Liver (tissue), 9 donors: ENCODE measurements around the gene AFF4. TPM values are rescaled to one million over a fixed set of nuclear protein-coding genes. Genes with fewer than 3 reads are reported as not detected.

ENCODE experiments used
- DNase-seq: peaks from one replicate; pipeline ENCODE4 v3.0.0-alpha.2; 2017; ENCODE audit warnings: low spot score
- H3K27ac ChIP-seq, 2 donors: one replicate each; pipeline ENCODE4 v1.7.0; 2013; ENCODE audit warnings: inconsistent platforms in 2 of 2, low read length in 2 of 2, control low read depth in 1 of 2, low read depth in 1 of 2, mild to moderate bottlenecking in 1 of 2
- H3K27me3 ChIP-seq, 4 donors: one replicate each; pipeline versions ENCODE4 v1.6.1 to v1.7.0; 2013; ENCODE audit warnings: low read length in 3 of 4, inconsistent platforms in 1 of 4, mild to moderate bottlenecking in 1 of 4, moderate library complexity in 1 of 4; ENCODE audit not compliant: control insufficient read depth in 4 of 4, insufficient read depth in 4 of 4
- H3K36me3 ChIP-seq, 4 donors: one replicate each; pipeline versions ENCODE4 v1.6.1 to v1.7.0; 2013; ENCODE audit warnings: low read length in 3 of 4, mild to moderate bottlenecking in 3 of 4, low read depth in 1 of 4, moderate library complexity in 1 of 4; ENCODE audit not compliant: control insufficient read depth in 4 of 4, insufficient read depth in 3 of 4
- H3K4me1 ChIP-seq, 4 donors: one replicate each; pipeline versions ENCODE4 v1.6.1 to v1.7.0; 2013; ENCODE audit warnings: low read length in 3 of 4, mild to moderate bottlenecking in 3 of 4, moderate library complexity in 1 of 4; ENCODE audit not compliant: control insufficient read depth in 4 of 4, insufficient read depth in 4 of 4
- H3K4me3 ChIP-seq, 3 donors: one replicate each; pipeline versions ENCODE4 v1.6.1 to v1.7.0; 2013; ENCODE audit warnings: low read length in 3 of 3, control low read depth in 1 of 3, low read depth in 1 of 3, mild to moderate bottlenecking in 1 of 3
- H3K9ac ChIP-seq, 2 donors: one replicate each; pipeline ENCODE4 v1.7.0; 2013; ENCODE audit warnings: low read length in 2 of 2, mild to moderate bottlenecking in 2 of 2, moderate library complexity in 2 of 2, control low read depth in 1 of 2, low read depth in 1 of 2
- H3K9me3 ChIP-seq, 4 donors: one replicate each; pipeline versions ENCODE4 v1.6.1 to v1.7.0; 2013; ENCODE audit warnings: low read length in 3 of 4; ENCODE audit not compliant: control insufficient read depth in 4 of 4
- EGR1 ChIP-seq, 2 donors: IDR thresholded peaks; 2 replicates each; pipeline ENCODE4 v1.6.1; 2016 to 2018; ENCODE audit warnings: antibody characterized with exemption in 2 of 2, low read depth in 2 of 2
- FOXA1 ChIP-seq: IDR thresholded peaks from 2 replicates; pipeline ENCODE4 v1.6.1; 2016; ENCODE audit warnings: antibody characterized with exemption
- FOXA2 ChIP-seq: IDR thresholded peaks from 2 replicates; pipeline ENCODE4 v1.6.1; 2016; ENCODE audit warnings: antibody characterized with exemption
- GABPA ChIP-seq, 2 donors: IDR thresholded peaks in 1 of 2; conservative IDR thresholded peaks in 1 of 2; 2 replicates each; pipeline ENCODE4 v1.6.1; 2016; ENCODE audit warnings: antibody characterized with exemption in 2 of 2, mild to moderate bottlenecking in 1 of 2, moderate library complexity in 1 of 2
- HNF4A ChIP-seq, 2 donors: conservative IDR thresholded peaks; 2 replicates each; pipeline ENCODE4 v1.6.1; 2016; ENCODE audit warnings: antibody characterized with exemption in 2 of 2, mild to moderate bottlenecking in 2 of 2
- HNF4G ChIP-seq: IDR thresholded peaks from 2 replicates; pipeline ENCODE4 v1.6.1; 2016; ENCODE audit warnings: antibody characterized with exemption
- JUND ChIP-seq, 2 donors: IDR thresholded peaks; 2 replicates each; pipeline ENCODE4 v1.6.1; 2016; ENCODE audit warnings: antibody characterized with exemption in 2 of 2
- NR2F2 ChIP-seq: IDR thresholded peaks from 2 replicates; pipeline ENCODE4 v1.6.1; 2016; ENCODE audit warnings: antibody characterized with exemption
- RAD21 ChIP-seq, 2 donors: IDR thresholded peaks; 2 replicates each; pipeline ENCODE4 v1.6.1; 2016; ENCODE audit warnings: antibody characterized with exemption in 2 of 2, mild to moderate bottlenecking in 2 of 2
- RXRA ChIP-seq, 2 donors: IDR thresholded peaks; 2 replicates each; pipeline ENCODE4 v1.6.1; 2017 to 2018; ENCODE audit warnings: antibody characterized with exemption in 2 of 2, mild to moderate bottlenecking in 1 of 2
- SP1 ChIP-seq: IDR thresholded peaks from 2 replicates; pipeline ENCODE4 v1.6.1; 2018; ENCODE audit warnings: antibody characterized with exemption, mild to moderate bottlenecking
- TAF1 ChIP-seq: conservative IDR thresholded peaks from 2 replicates; pipeline ENCODE4 v1.6.1; 2016; ENCODE audit warnings: antibody characterized with exemption, mild to moderate bottlenecking
- YY1 ChIP-seq: IDR thresholded peaks from 2 replicates; pipeline ENCODE4 v1.6.1; 2016; ENCODE audit warnings: antibody characterized with exemption, mild to moderate bottlenecking
- WGBS: extraction: QIAGEN DNeasy Blood & Tissue Kit; methylation state at CpG from one replicate; pipeline ENCODE4 v1.1.7; 2013; 5-methylcytosine and 5-hydroxymethylcytosine counted together
- polyA plus RNA-seq, 2 donors: library from polyadenylated mRNA; stranded (reverse) in 1 of 2; unstranded in 1 of 2; fragments of 200-250 nt in 1 of 2; fragments of >200 nt in 1 of 2; fragmentation: Nextera tagmentation in 1 of 2; extraction: Ambion mirVana in 1 of 2; gene quantifications; one replicate each; pipeline versions ENCODE4 v1.2.1 to v1.2.3, GENCODE V29; 2013 to 2015
- total RNA-seq, 2 donors: library from RNA; depleted of rRNA; stranded (reverse); fragments of >200 nt; gene quantifications; one replicate each; pipeline ENCODE4 v1.2.3, GENCODE V29; 2014
- TF ChIP-seq, protein P1 (sequence below): IDR thresholded peaks from 2 replicates; pipeline ENCODE4 v1.6.1; 2016; ENCODE audit warnings: antibody characterized with exemption
- TF ChIP-seq, protein P2 (sequence below): IDR thresholded peaks from 2 replicates; pipeline ENCODE4 v1.6.1; 2016; ENCODE audit warnings: antibody characterized with exemption
- TF ChIP-seq, protein P3 (sequence below): IDR thresholded peaks from 2 replicates; pipeline ENCODE4 v1.6.1; 2016; ENCODE audit warnings: antibody characterized with exemption, mild to moderate bottlenecking
- TF ChIP-seq, protein P4 (sequence below): fragments of 150-350 bp; IDR thresholded peaks from 2 replicates; pipeline ENCODE4 v1.5.1; 2017; ENCODE audit warnings: improper control_type of control experiment, low read depth, low read length; ENCODE audit not compliant: missing input control
- TF ChIP-seq, protein P5 (sequence below): IDR thresholded peaks from 2 replicates; pipeline ENCODE4 v1.6.1; 2016; ENCODE audit warnings: antibody characterized with exemption
- donor health status: healthy.
- donor health status: healthy.
- donor health status: healthy.
- donor health status: healthy.
- donor health status: healthy.

AFF4 gene
- total and polyA plus RNA-seq, 4 donors = 5.5 to 19.1 (median 16.9) TPM

DNA sequence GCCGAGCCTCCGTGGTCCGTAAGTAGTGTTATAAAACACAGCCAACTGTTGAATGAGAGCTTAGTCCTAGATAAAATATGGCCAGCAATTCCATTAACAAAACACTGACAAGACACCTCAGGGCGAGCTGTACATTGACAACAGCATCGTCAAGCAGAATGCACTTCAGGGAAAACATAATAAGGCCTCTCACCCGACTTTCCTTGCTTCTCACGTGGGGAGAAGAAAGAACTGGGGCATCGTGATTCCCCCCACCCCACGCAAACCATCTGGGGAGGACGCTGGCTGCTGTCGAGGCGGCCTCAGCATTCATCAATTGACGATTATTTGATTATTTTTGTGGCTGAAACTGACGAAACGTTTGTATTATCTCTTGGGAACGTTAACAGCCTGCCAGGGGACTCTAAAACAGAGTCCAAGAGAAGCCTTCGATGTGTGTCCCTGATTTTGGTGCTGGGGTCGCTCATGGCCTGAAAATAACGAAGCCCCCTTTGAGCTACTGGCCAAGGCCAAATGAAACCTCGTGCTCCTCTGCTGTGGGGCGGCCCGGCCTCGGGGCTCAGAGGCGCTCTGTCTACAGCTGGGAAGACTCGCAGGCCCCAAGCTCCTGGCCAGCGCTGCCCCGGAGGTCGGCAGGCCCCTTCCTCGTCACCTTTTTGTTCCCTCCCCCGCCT, 97.6 kb downstream of the AFF4 start:
- peak overlapping the region; percentile 98 to 99 for H3K27ac ChIP-seq
- DNase-seq = no peak

More for the DNA sequence above, 97.6 kb downstream of the AFF4 start:
- Histone ChIP-seq H3K9ac (peak overlapping the region; percentile 94 to 99), H3K36me3 (peaks cover 0 to 15% (median 8%) of the 10 kb centered on the region in 4 donors), H3K4me1 (peaks cover 9 to 36% (median 16%) of the 10 kb centered on the region in 4 donors), H3K9me3 (no peaks in the 10 kb centered on the region), H3K27me3 (no peaks in the 10 kb centered on the region), H3K4me3 (peak overlapping the region; percentile 29 to 71 (median 34))
- TF ChIP-seq, protein P1, sequence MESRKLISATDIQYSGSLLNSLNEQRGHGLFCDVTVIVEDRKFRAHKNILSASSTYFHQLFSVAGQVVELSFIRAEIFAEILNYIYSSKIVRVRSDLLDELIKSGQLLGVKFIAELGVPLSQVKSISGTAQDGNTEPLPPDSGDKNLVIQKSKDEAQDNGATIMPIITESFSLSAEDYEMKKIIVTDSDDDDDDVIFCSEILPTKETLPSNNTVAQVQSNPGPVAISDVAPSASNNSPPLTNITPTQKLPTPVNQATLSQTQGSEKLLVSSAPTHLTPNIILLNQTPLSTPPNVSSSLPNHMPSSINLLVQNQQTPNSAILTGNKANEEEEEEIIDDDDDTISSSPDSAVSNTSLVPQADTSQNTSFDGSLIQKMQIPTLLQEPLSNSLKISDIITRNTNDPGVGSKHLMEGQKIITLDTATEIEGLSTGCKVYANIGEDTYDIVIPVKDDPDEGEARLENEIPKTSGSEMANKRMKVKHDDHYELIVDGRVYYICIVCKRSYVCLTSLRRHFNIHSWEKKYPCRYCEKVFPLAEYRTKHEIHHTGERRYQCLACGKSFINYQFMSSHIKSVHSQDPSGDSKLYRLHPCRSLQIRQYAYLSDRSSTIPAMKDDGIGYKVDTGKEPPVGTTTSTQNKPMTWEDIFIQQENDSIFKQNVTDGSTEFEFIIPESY = no peak
- TF ChIP-seq HNF4A (conservative IDR thresholded peaks at IDR 0.05) (no peak), GABPA (IDR thresholded peaks at IDR 0.05 in 1 of 2, conservative IDR thresholded peaks at IDR 0.05 in 1 of 2) (no peak), JUND (IDR thresholded peaks at IDR 0.05) (no peak), RAD21 (IDR thresholded peaks at IDR 0.05) (no peak), EGR1 (IDR thresholded peaks at IDR 0.05; ENCODE audit: low read depth in 2 of 2) (no peak), NR2F2 (no peak), FOXA1 (no peak), FOXA2 (no peak), SP1 (no peak), TAF1 (no peak), HNF4G (no peak), YY1 (no peak), RXRA (IDR thresholded peaks at IDR 0.05) (no peak)
- TF ChIP-seq, protein P2, sequence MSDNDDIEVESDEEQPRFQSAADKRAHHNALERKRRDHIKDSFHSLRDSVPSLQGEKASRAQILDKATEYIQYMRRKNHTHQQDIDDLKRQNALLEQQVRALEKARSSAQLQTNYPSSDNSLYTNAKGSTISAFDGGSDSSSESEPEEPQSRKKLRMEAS = no peak
- TF ChIP-seq, protein P3, sequence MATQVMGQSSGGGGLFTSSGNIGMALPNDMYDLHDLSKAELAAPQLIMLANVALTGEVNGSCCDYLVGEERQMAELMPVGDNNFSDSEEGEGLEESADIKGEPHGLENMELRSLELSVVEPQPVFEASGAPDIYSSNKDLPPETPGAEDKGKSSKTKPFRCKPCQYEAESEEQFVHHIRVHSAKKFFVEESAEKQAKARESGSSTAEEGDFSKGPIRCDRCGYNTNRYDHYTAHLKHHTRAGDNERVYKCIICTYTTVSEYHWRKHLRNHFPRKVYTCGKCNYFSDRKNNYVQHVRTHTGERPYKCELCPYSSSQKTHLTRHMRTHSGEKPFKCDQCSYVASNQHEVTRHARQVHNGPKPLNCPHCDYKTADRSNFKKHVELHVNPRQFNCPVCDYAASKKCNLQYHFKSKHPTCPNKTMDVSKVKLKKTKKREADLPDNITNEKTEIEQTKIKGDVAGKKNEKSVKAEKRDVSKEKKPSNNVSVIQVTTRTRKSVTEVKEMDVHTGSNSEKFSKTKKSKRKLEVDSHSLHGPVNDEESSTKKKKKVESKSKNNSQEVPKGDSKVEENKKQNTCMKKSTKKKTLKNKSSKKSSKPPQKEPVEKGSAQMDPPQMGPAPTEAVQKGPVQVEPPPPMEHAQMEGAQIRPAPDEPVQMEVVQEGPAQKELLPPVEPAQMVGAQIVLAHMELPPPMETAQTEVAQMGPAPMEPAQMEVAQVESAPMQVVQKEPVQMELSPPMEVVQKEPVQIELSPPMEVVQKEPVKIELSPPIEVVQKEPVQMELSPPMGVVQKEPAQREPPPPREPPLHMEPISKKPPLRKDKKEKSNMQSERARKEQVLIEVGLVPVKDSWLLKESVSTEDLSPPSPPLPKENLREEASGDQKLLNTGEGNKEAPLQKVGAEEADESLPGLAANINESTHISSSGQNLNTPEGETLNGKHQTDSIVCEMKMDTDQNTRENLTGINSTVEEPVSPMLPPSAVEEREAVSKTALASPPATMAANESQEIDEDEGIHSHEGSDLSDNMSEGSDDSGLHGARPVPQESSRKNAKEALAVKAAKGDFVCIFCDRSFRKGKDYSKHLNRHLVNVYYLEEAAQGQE = no peak
- TF ChIP-seq, protein P4, sequence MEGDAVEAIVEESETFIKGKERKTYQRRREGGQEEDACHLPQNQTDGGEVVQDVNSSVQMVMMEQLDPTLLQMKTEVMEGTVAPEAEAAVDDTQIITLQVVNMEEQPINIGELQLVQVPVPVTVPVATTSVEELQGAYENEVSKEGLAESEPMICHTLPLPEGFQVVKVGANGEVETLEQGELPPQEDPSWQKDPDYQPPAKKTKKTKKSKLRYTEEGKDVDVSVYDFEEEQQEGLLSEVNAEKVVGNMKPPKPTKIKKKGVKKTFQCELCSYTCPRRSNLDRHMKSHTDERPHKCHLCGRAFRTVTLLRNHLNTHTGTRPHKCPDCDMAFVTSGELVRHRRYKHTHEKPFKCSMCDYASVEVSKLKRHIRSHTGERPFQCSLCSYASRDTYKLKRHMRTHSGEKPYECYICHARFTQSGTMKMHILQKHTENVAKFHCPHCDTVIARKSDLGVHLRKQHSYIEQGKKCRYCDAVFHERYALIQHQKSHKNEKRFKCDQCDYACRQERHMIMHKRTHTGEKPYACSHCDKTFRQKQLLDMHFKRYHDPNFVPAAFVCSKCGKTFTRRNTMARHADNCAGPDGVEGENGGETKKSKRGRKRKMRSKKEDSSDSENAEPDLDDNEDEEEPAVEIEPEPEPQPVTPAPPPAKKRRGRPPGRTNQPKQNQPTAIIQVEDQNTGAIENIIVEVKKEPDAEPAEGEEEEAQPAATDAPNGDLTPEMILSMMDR = no peak
- TF ChIP-seq, protein P5, sequence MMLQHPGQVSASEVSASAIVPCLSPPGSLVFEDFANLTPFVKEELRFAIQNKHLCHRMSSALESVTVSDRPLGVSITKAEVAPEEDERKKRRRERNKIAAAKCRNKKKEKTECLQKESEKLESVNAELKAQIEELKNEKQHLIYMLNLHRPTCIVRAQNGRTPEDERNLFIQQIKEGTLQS = no peak
- 32% methylated on average over 30 of the region's 30 CpGs for WGBS
